Effector CD4-positive, alpha-beta T cell (primary cell): Measurements from ENCODE around the gene OR5K2.

Experiments
- DNase-seq: peaks from one replicate; pipeline ENCODE4 v3.0.0-alpha.2; 2020

The OR5K2 gene

GRCh38 chr3:98525494-98525893 lies 28.0 kb downstream of the OR5K2 start:
- no peak for DNase-seq

GRCh38 chr3:98528474-98529346 lies 31.2 kb downstream of the OR5K2 start:
- DNase-seq, result no peak

- no peak for DNase-seq
These were observed 32.5 kb downstream of the OR5K2 start for GRCh38 chr3:98529856-98530459.

- no peak for DNase-seq
These were observed 33.2 kb downstream of the OR5K2 start for GRCh38 chr3:98530676-98531075.

GRCh38 chr3:98531622-98532274 lies 34.3 kb downstream of the OR5K2 start, which contains the start of gene GPR15:
TSS of gene GPR15 (plus strand) at chr3:98531978. CDS start at chr3:98532034, 56 bp downstream.
- DNase-seq, result no peak

GRCh38 chr3:98532275-98532637 lies 34.8 kb downstream of the OR5K2 start:
- DNase-seq, result no peak

GRCh38 chr3:98532709-98533571 lies 35.5 kb downstream of the OR5K2 start:
- no peak for DNase-seq

- no peak for DNase-seq
These were observed 36.7 kb downstream of the OR5K2 start for GRCh38 chr3:98534168-98534567.

- DNase-seq, result no peak
These were observed 37.3 kb downstream of the OR5K2 start for GRCh38 chr3:98534734-98535133.

- no peak for DNase-seq
These were observed 39.1 kb downstream of the OR5K2 start for GRCh38 chr3:98536456-98537017.

GRCh38 chr3:98540346-98540745 lies 42.9 kb downstream of the OR5K2 start:
- no peak for DNase-seq

GRCh38 chr3:98541695-98542094 lies 44.2 kb downstream of the OR5K2 start:
- DNase-seq, result no peak

- DNase-seq, result no peak
These were observed 45.1 kb downstream of the OR5K2 start for GRCh38 chr3:98542623-98543022.

GRCh38 chr3:98545940-98546339 lies 48.5 kb downstream of the OR5K2 start:
- no peak for DNase-seq
